ENCODE data around the gene CCNI2. TPM values are rescaled to one million over a fixed set of nuclear protein-coding genes. Genes with fewer than 3 reads are reported as not detected.

Gene CCNI2
- total and polyA plus RNA-seq, 2 experiments from 2014 or later, result 0.73 TPM; not detected in 1

GRCh38 chr5:132762246-132763000, 15.2 kb downstream of the CCNI2 start:
- no peak overlapping the region for H3K4me3 ChIP-seq
- peaks cover 4% of the 10 kb centered on the region for H3K4me1 ChIP-seq (ENCODE audit: insufficient read depth)
- 91 to 96% methylated on average over 11 of the region's 11 CpGs for WGBS, 2 experiments (ENCODE audit: low coverage in 1 of 2, low lambda C conversion rate in 2 of 2, missing lambda C conversion rate in 2 of 2)
- TF ChIP-seq EZH2 (IDR thresholded peaks at IDR 0.05; ENCODE audit: insufficient read depth, poor library complexity, severe bottlenecking) (no peak), EZH2phosphoT487 (IDR thresholded peaks at IDR 0.05; ENCODE audit: insufficient read depth, low read depth) (no peak)
- in situ Hi-C loops (cut with MboI), result no loop called here
- H3K27me3 ChIP-seq (replicated peaks; ENCODE audit: insufficient read depth), result no peaks in the 10 kb centered on the region
- no peak overlapping the region for H3K9ac ChIP-seq
- no peaks in the 10 kb centered on the region for H3K9me3 ChIP-seq (ENCODE audit: low read depth)
- no peak overlapping the region for H3K27ac ChIP-seq
- peaks cover 3% of the 10 kb centered on the region for H3F3A ChIP-seq (ENCODE audit: insufficient read depth)
- peaks cover 12% of the 10 kb centered on the region for H3K36me3 ChIP-seq (ENCODE audit: low read depth)
- no peaks in the 10 kb centered on the region for H3K9me2 ChIP-seq (ENCODE audit: insufficient read depth)
- no peaks in the 10 kb centered on the region for H4K20me1 ChIP-seq (ENCODE audit: insufficient read depth)
- H2AFZ ChIP-seq, result no peak overlapping the region
- no peak for DNase-seq
- peaks cover 23% of the 10 kb centered on the region for H3K79me2 ChIP-seq (ENCODE audit: insufficient read depth)
- no peak overlapping the region for H3K4me2 ChIP-seq (ENCODE audit: unreplicated experiment)

- in situ Hi-C loops (cut with MboI), result no loop called here
- Histone ChIP-seq H3K4me1 (ENCODE audit: insufficient read depth) (peaks cover 12% of the 10 kb centered on the region), H3K27ac (no peak overlapping the region), H3K9me2 (ENCODE audit: insufficient read depth) (no peaks in the 10 kb centered on the region), H3K36me3 (ENCODE audit: low read depth) (peaks cover 4% of the 10 kb centered on the region), H3K9me3 (ENCODE audit: low read depth) (no peaks in the 10 kb centered on the region), H3K9ac (no peak overlapping the region), H2AFZ (no peak overlapping the region), H3K27me3 (replicated peaks; ENCODE audit: insufficient read depth) (no peaks in the 10 kb centered on the region), H3K4me3 (no peak overlapping the region), H3K79me2 (ENCODE audit: insufficient read depth) (peaks cover 28% of the 10 kb centered on the region), H4K20me1 (ENCODE audit: insufficient read depth) (no peaks in the 10 kb centered on the region; the same call in 1 of the 2 replicates), H3F3A (ENCODE audit: insufficient read depth) (peaks cover 11% of the 10 kb centered on the region), H3K4me2 (ENCODE audit: unreplicated experiment) (no peak overlapping the region)
- DNase-seq, result no peak
- TF ChIP-seq EZH2phosphoT487 (IDR thresholded peaks at IDR 0.05; ENCODE audit: insufficient read depth, low read depth) (no peak), EZH2 (IDR thresholded peaks at IDR 0.05; ENCODE audit: insufficient read depth, poor library complexity, severe bottlenecking) (no peak)
- WGBS, 2 experiments (ENCODE audit: low coverage in 1 of 2, low lambda C conversion rate in 2 of 2, missing lambda C conversion rate in 2 of 2), result 89 to 90% methylated on average over 17 of the region's 17 CpGs
Observed at GRCh38 chr5:132763181-132764036, 16.2 kb downstream of the CCNI2 start.

- in situ Hi-C loops (cut with MboI), result no loop called here
- Histone ChIP-seq H3K4me2 (ENCODE audit: unreplicated experiment) (no peak overlapping the region), H3K4me3 (no peak overlapping the region), H3K9me2 (ENCODE audit: insufficient read depth) (no peaks in the 10 kb centered on the region), H3K36me3 (ENCODE audit: low read depth) (no peaks in the 10 kb centered on the region), H4K20me1 (ENCODE audit: insufficient read depth) (peaks cover 4% of the 10 kb centered on the region; the same call in 1 of the 2 replicates), H3K4me1 (ENCODE audit: insufficient read depth) (peaks cover 12% of the 10 kb centered on the region), H3K27ac (no peak overlapping the region), H3K9me3 (ENCODE audit: low read depth) (no peaks in the 10 kb centered on the region), H2AFZ (no peak overlapping the region), H3K27me3 (replicated peaks; ENCODE audit: insufficient read depth) (no peaks in the 10 kb centered on the region), H3K79me2 (ENCODE audit: insufficient read depth) (peaks cover 34% of the 10 kb centered on the region), H3F3A (ENCODE audit: insufficient read depth) (peaks cover 16% of the 10 kb centered on the region), H3K9ac (no peak overlapping the region)
- TF ChIP-seq EZH2 (IDR thresholded peaks at IDR 0.05; ENCODE audit: insufficient read depth, poor library complexity, severe bottlenecking) (no peak), EZH2phosphoT487 (IDR thresholded peaks at IDR 0.05; ENCODE audit: insufficient read depth, low read depth) (no peak)
- 98 to 100% methylated on average over 8 to 10 of the region's 10 CpGs for WGBS, 2 experiments (ENCODE audit: low coverage in 1 of 2, low lambda C conversion rate in 2 of 2, missing lambda C conversion rate in 2 of 2)
- no peak for DNase-seq
Observed at GRCh38 chr5:132764051-132764450, 16.8 kb downstream of the CCNI2 start.

- Histone ChIP-seq H2AFZ (no peak overlapping the region), H3K79me2 (ENCODE audit: insufficient read depth) (peaks cover 41% of the 10 kb centered on the region), H3F3A (ENCODE audit: insufficient read depth) (peaks cover 16% of the 10 kb centered on the region), H3K4me3 (no peak overlapping the region), H3K9ac (no peak overlapping the region), H3K27me3 (replicated peaks; ENCODE audit: insufficient read depth) (no peaks in the 10 kb centered on the region), H4K20me1 (ENCODE audit: insufficient read depth) (peaks cover 4% of the 10 kb centered on the region), H3K9me2 (ENCODE audit: insufficient read depth) (no peaks in the 10 kb centered on the region), H3K4me2 (ENCODE audit: unreplicated experiment) (no peak overlapping the region), H3K27ac (no peak overlapping the region), H3K4me1 (ENCODE audit: insufficient read depth) (peaks cover 12% of the 10 kb centered on the region), H3K9me3 (ENCODE audit: low read depth) (no peaks in the 10 kb centered on the region), H3K36me3 (ENCODE audit: low read depth) (no peaks in the 10 kb centered on the region)
- TF ChIP-seq EZH2 (IDR thresholded peaks at IDR 0.05; ENCODE audit: insufficient read depth, poor library complexity, severe bottlenecking) (no peak), EZH2phosphoT487 (IDR thresholded peaks at IDR 0.05; ENCODE audit: insufficient read depth, low read depth) (no peak)
- in situ Hi-C loops (cut with MboI), result no loop called here
- 98 to 99% methylated on average over 7 of the region's 7 CpGs for WGBS, 2 experiments (ENCODE audit: low coverage in 1 of 2, low lambda C conversion rate in 2 of 2, missing lambda C conversion rate in 2 of 2)
- DNase-seq, result no peak
Observed at GRCh38 chr5:132764671-132765238, 17.5 kb downstream of the CCNI2 start.
